Panc1 (cell line): ENCODE results near the gene CHST11. TPM values are rescaled to one million over a fixed set of nuclear protein-coding genes. Genes with fewer than 3 reads are reported as not detected.

ENCODE experiments used
- ATAC-seq: fragments of 200-7000 bp; cut with Tn5 transposase; 2 replicates; pipeline ENCODE4 v1.9.1; 2020; ENCODE audit warnings: mild to moderate bottlenecking, moderate library complexity
- BruUV-seq: library from RNA; stranded (reverse); fragments of 400-500 nt; replicated peaks from 2 replicates; lab custom pipeline; 2021; lab: Mats Ljungman, UMichigan
- CTCF ChIA-PET: fragments of 300-600 bp; sonication (Branson Sonifier 250); formaldehyde crosslinking; loops from one replicate; lab custom pipeline; 2022; ENCODE audit warnings: antibody characterized with exemption; lab: Charles Lee
- POLR2A ChIA-PET: fragments of 300-600 bp; sonication (Branson Sonifier 250); formaldehyde crosslinking; loops from one replicate; lab custom pipeline; 2022; ENCODE audit warnings: antibody characterized with exemption; lab: Charles Lee
- DNase-seq: peaks from one replicate; pipeline ENCODE4 v3.0.0-alpha.2; 2010; ENCODE audit warnings: low read depth, low spot score
- H3K27ac ChIP-seq: 2 replicates; pipeline ENCODE4 v1.5.1; 2011; ENCODE audit warnings: mild to moderate bottlenecking, low read length, inconsistent platforms
- H3K27me3 ChIP-seq: fragments of 200-500 bp; sonication (Bioruptor generic); 2 replicates; pipeline ENCODE4 v1.6.0; 2014; ENCODE audit warnings: low read length, inconsistent platforms; ENCODE audit not compliant: control insufficient read depth, insufficient read depth
- H3K36me3 ChIP-seq: fragments of 200-500 bp; sonication (Bioruptor generic); 2 replicates; pipeline ENCODE4 v1.5.1; 2014; ENCODE audit warnings: inconsistent platforms, mild to moderate bottlenecking, low read length, moderate library complexity; ENCODE audit not compliant: control insufficient read depth, insufficient read depth
- H3K4me1 ChIP-seq: 2 replicates; pipeline ENCODE4 v1.5.1; 2011; ENCODE audit warnings: inconsistent platforms, mild to moderate bottlenecking, low read length, moderate library complexity; ENCODE audit not compliant: control insufficient read depth, insufficient read depth
- H3K4me3 ChIP-seq, 2 experiments: 2 replicates each; pipeline ENCODE4 v1.5.1; 2011 to 2012; ENCODE audit warnings: low read depth in 2 of 2, low read length in 2 of 2, mild to moderate bottlenecking in 2 of 2, inconsistent platforms in 1 of 2, moderate library complexity in 1 of 2
- H3K9me3 ChIP-seq: fragments of 200-500 bp; sonication (Bioruptor generic); 2 replicates; pipeline ENCODE4 v1.5.1; 2014; ENCODE audit warnings: low read depth, mild to moderate bottlenecking, inconsistent platforms, low read length, moderate library complexity; ENCODE audit not compliant: control insufficient read depth, insufficient read depth
- CTCF ChIP-seq: fragments of 450-650 bp; IDR thresholded peaks from 2 replicates; pipeline ENCODE4 v1.5.1; 2017; ENCODE audit warnings: mild to moderate bottlenecking
- POLR2AphosphoS5 ChIP-seq: IDR thresholded peaks from 2 replicates; pipeline ENCODE4 v1.6.1; 2012; ENCODE audit warnings: mild to moderate bottlenecking, low read depth, low read length, moderate library complexity
- REST ChIP-seq, 2 experiments: IDR thresholded peaks; 2 replicates each; pipeline ENCODE4 v1.6.1; 2011 to 2012; ENCODE audit warnings: low read depth in 2 of 2, control low read depth in 1 of 2, low read length in 1 of 2, mild to moderate bottlenecking in 1 of 2, moderate library complexity in 1 of 2; ENCODE audit not compliant: insufficient read depth in 1 of 2
- SIN3A ChIP-seq: IDR thresholded peaks from 2 replicates; pipeline ENCODE4 v1.6.1; 2012; ENCODE audit warnings: low read depth, mild to moderate bottlenecking, low read length, moderate library complexity, borderline replicate concordance; ENCODE audit not compliant: insufficient read depth
- TCF7L2 ChIP-seq: IDR thresholded peaks from 2 replicates; pipeline ENCODE4 v1.6.1; 2011; ENCODE audit warnings: mild to moderate bottlenecking, low read depth, low read length, inconsistent platforms
- in situ Hi-C: cut with HindIII; loops from 2 replicates; pipeline ENCODE4 v1.10.0; 2016; ENCODE audit warnings: low sequenced_read_pairs, low pct_unique_long_range_greater_than_20kb
- intact Hi-C: fragments of 100-400 bp; cut with micrococcal nuclease; formaldehyde crosslinking; loops from one replicate; pipeline ENCODE4 v1.10.0; 2022; ENCODE audit not compliant: unreplicated experiment
- total RNA-seq: library from RNA; stranded (reverse); gene quantifications from one replicate; pipeline ENCODE4 v1.2.1, GENCODE V29; 2021; ENCODE audit not compliant: unreplicated experiment

The CHST11 gene
- total RNA-seq, 1 experiment from 2014 or later: 11.4 TPM

GRCh38 chr12:104792570-104792969 is 335.8 kb downstream of the CHST11 start:
- no peak overlapping the region for H3K27ac ChIP-seq
- TF ChIP-seq CTCF: no peak
- no peak for TF ChIP-seq SIN3A
- TF ChIP-seq TCF7L2: no peak
- TF ChIP-seq REST (IDR thresholded peaks at IDR 0.05; ENCODE audit: insufficient read depth in 1 of 2, low read depth in 2 of 2, low read length in 1 of 2): no peak
- no peak for TF ChIP-seq POLR2AphosphoS5
- in situ Hi-C loops: no loop called here
- H3K4me1 ChIP-seq: no peaks in the 10 kb centered on the region; the same call in 1 of the 2 replicates
- CTCF ChIA-PET: no interaction called here
- no peak overlapping the region for H3K4me3 ChIP-seq
- intact Hi-C loops: no loop called here
- POLR2A ChIA-PET: no interaction called here
- no peaks in the 10 kb centered on the region for H3K9me3 ChIP-seq
- no peaks in the 10 kb centered on the region for H3K36me3 ChIP-seq
- DNase-seq (no peak), ATAC-seq (peak; percentile 24; the same call in 1 of the 2 replicates)
- BruUV-seq: no TSS peak
- H3K27me3 ChIP-seq: no peaks in the 10 kb centered on the region

GRCh38 chr12:104793285-104793684 is 336.5 kb downstream of the CHST11 start:
- Histone ChIP-seq H3K9me3 (no peaks in the 10 kb centered on the region), H3K4me1 (no peaks in the 10 kb centered on the region; the same call in 1 of the 2 replicates), H3K4me3 (no peak overlapping the region), H3K36me3 (no peaks in the 10 kb centered on the region), H3K27me3 (no peaks in the 10 kb centered on the region), H3K27ac (no peak overlapping the region)
- ChIA-PET POLR2A (no interaction called here), CTCF (no interaction called here)
- in situ Hi-C loops (no loop called here), intact Hi-C loops (no loop called here)
- no TSS peak for BruUV-seq
- TF ChIP-seq REST (IDR thresholded peaks at IDR 0.05; ENCODE audit: insufficient read depth in 1 of 2, low read depth in 2 of 2, low read length in 1 of 2) (no peak), SIN3A (no peak), POLR2AphosphoS5 (no peak), TCF7L2 (no peak), CTCF (no peak)
- ATAC-seq (no peak), DNase-seq (no peak)
